HCT116 (cell line): Measurements from ENCODE around the gene KIF5A. TPM values are rescaled to one million over a fixed set of nuclear protein-coding genes. Genes with fewer than 3 reads are reported as not detected.

Experiments used
- ATAC-seq: fragments of 200-7000 bp; cut with Tn5 transposase; 2 replicates; pipeline ENCODE4 v1.9.1; 2020; ENCODE audit warnings: mild to moderate bottlenecking, moderate library complexity
- BruUV-seq: library from RNA; stranded (reverse); fragments of 400-500 nt; replicated peaks from 2 replicates; lab custom pipeline; 2021; lab: Mats Ljungman, UMichigan
- CTCF ChIA-PET: fragments of 300-600 bp; sonication (Branson Sonifier 250); formaldehyde crosslinking; loops from one replicate; lab custom pipeline; 2021; ENCODE audit warnings: antibody characterized with exemption; lab: Charles Lee
- POLR2A ChIA-PET: fragments of 300-600, 350-600 bp; sonication (Branson Sonifier 250); formaldehyde crosslinking; loops from one replicate; lab custom pipeline; 2021; ENCODE audit warnings: antibody characterized with exemption; lab: Charles Lee
- RAD21 ChIA-PET, 2 experiments: fragments of 300-600 bp; sonication (Branson Sonifier 250); formaldehyde crosslinking; loops; one replicate each; lab custom pipeline; 2023; ENCODE audit warnings: low total read pairs in 2 of 2; ENCODE audit not compliant: uncharacterized antibody in 2 of 2, unreplicated experiment in 2 of 2, low non-redundant PET in 1 of 2; lab: Charles Lee
- DNase-seq: peaks from one replicate; pipeline ENCODE4 v3.0.0-alpha.2; 2010; ENCODE audit warnings: low read depth, low spot score
- H2AFZ ChIP-seq: fragments of 200-600 bp; shearing (Covaris generic), sonication (generic); 2 replicates; pipeline ENCODE4 v1.6.1; 2017; ENCODE audit warnings: low read depth, mixed run types, mixed read lengths, antibody characterized with exemption, low read length; ENCODE audit not compliant: poor library complexity, severe bottlenecking
- H3K27ac ChIP-seq: 2 replicates; pipeline ENCODE4 v1.5.1; 2012; ENCODE audit warnings: low read depth, low read length
- H3K27me3 ChIP-seq: fragments of 200-600 bp; sonication (generic); 2 replicates; pipeline ENCODE4 v1.6.1; 2016; ENCODE audit warnings: mixed run types, low read length, mixed read lengths; ENCODE audit not compliant: insufficient read depth
- H3K36me3 ChIP-seq, 2 experiments: fragments of 200-500 bp in 1 of 2; fragments of 200-600 bp in 1 of 2; sonication (Bioruptor generic) in 1 of 2; sonication (generic) in 1 of 2; 2 replicates each; pipeline versions ENCODE4 v1.5.1 to v1.6.1; 2014 to 2016; ENCODE audit warnings: low read length in 2 of 2, inconsistent platforms in 1 of 2, mixed read lengths in 1 of 2, mixed run types in 1 of 2; ENCODE audit not compliant: insufficient read depth in 2 of 2, control insufficient read depth in 1 of 2
- H3K4me1 ChIP-seq, 2 experiments: fragments of 200-600 bp in 1 of 2; sonication (generic) in 1 of 2; 2 replicates each; pipeline versions ENCODE4 v1.5.1 to v1.6.1; 2012 to 2017; ENCODE audit warnings: low read length in 2 of 2, inconsistent platforms in 1 of 2, mild to moderate bottlenecking in 1 of 2, mixed read lengths in 1 of 2, mixed run types in 1 of 2, moderate library complexity in 1 of 2; ENCODE audit not compliant: insufficient read depth in 2 of 2, control insufficient read depth in 1 of 2
- H3K4me2 ChIP-seq: fragments of 200-600 bp; sonication (generic); 2 replicates; pipeline ENCODE4 v1.6.1; 2017; ENCODE audit warnings: mixed run types, low read length, mixed read lengths
- H3K4me3 ChIP-seq, 2 experiments: fragments of 200-600 bp in 1 of 2; sonication (generic) in 1 of 2; replicated peaks in 1 of 2; 2 replicates each; pipeline ENCODE4 v1.5.1; 2011 to 2016; ENCODE audit warnings: low read length in 2 of 2, control low read depth in 1 of 2, low read depth in 1 of 2, mild to moderate bottlenecking in 1 of 2, mixed read lengths in 1 of 2, mixed run types in 1 of 2
- H3K79me2 ChIP-seq: fragments of 200-600 bp; sonication (generic); 2 replicates; pipeline ENCODE4 v1.6.1; 2017; ENCODE audit warnings: mild to moderate bottlenecking, mixed run types, low read length, moderate library complexity, mixed read lengths; ENCODE audit not compliant: insufficient read depth
- H3K9ac ChIP-seq: fragments of 200-600 bp; sonication (generic); 2 replicates; pipeline ENCODE4 v1.6.1; 2016; ENCODE audit warnings: low read length, mixed read lengths
- H3K9me2 ChIP-seq: fragments of 200-600 bp; sonication (generic), shearing (Covaris generic); 2 replicates; pipeline ENCODE4 v1.6.1; 2017; ENCODE audit warnings: mixed run types, mild to moderate bottlenecking, moderate library complexity; ENCODE audit not compliant: insufficient read depth
- H3K9me3 ChIP-seq, 2 experiments: fragments of 200-500 bp in 1 of 2; fragments of 200-600 bp in 1 of 2; sonication (Bioruptor generic) in 1 of 2; sonication (generic) in 1 of 2; 2 replicates each; pipeline ENCODE4 v1.6.1; 2014 to 2017; ENCODE audit warnings: low read length in 2 of 2, mixed read lengths in 2 of 2, inconsistent platforms in 1 of 2, low read depth in 1 of 2, mild to moderate bottlenecking in 1 of 2, mixed run types in 1 of 2, moderate library complexity in 1 of 2; ENCODE audit not compliant: control insufficient read depth in 1 of 2, insufficient read depth in 1 of 2
- H4K20me1 ChIP-seq: fragments of 200-600 bp; sonication (generic), shearing (Covaris generic); 2 replicates; pipeline ENCODE4 v1.6.1; 2017; ENCODE audit warnings: mixed run types, mild to moderate bottlenecking, moderate library complexity; ENCODE audit not compliant: insufficient read depth
- ATF3 ChIP-seq: IDR thresholded peaks from 2 replicates; pipeline ENCODE4 v1.6.1; 2012
- CBX3 ChIP-seq: IDR thresholded peaks from 2 replicates; pipeline ENCODE4 v1.6.1; 2012; ENCODE audit warnings: low read depth
- CTCF ChIP-seq, 3 experiments: fragments of 200-600 bp in 1 of 3; sonication (generic) in 1 of 3; IDR thresholded peaks in 2 of 3; conservative IDR thresholded peaks in 1 of 3; 2 replicates each; pipeline ENCODE4 v1.5.1; 2012 to 2017; ENCODE audit warnings: low read depth in 2 of 3, low read length in 2 of 3, antibody characterized with exemption in 1 of 3, borderline replicate concordance in 1 of 3, control low read depth in 1 of 3, mild to moderate bottlenecking in 1 of 3, mixed read lengths in 1 of 3, mixed run types in 1 of 3, moderate library complexity in 1 of 3; ENCODE audit not compliant: insufficient read depth in 1 of 3
- EGR1 ChIP-seq: IDR thresholded peaks from 2 replicates; pipeline ENCODE4 v1.6.1; 2012; ENCODE audit warnings: low read depth
- ELF1 ChIP-seq: IDR thresholded peaks from 2 replicates; pipeline ENCODE4 v1.6.1; 2012; ENCODE audit warnings: low read depth, borderline replicate concordance
- EZH2 ChIP-seq: fragments of 200-600 bp; sonication (generic); IDR thresholded peaks from 2 replicates; pipeline ENCODE4 v1.6.1; 2017; ENCODE audit warnings: antibody characterized with exemption, mixed run types
- EZH2phosphoT487 ChIP-seq: fragments of 200-600 bp; IDR thresholded peaks from 2 replicates; pipeline ENCODE4 v1.6.1; 2018; ENCODE audit warnings: antibody characterized with exemption, borderline replicate concordance
- FOSL1 ChIP-seq: IDR thresholded peaks from 2 replicates; pipeline ENCODE4 v1.6.1; 2012; ENCODE audit warnings: low read depth
- JUND ChIP-seq: IDR thresholded peaks from 2 replicates; pipeline ENCODE4 v1.6.1; 2012
- POLR2AphosphoS5 ChIP-seq: IDR thresholded peaks from 2 replicates; pipeline ENCODE4 v1.6.1; 2011; ENCODE audit warnings: mild to moderate bottlenecking, low read depth, low read length, moderate library complexity
- SIN3A ChIP-seq: IDR thresholded peaks from 2 replicates; pipeline ENCODE4 v1.6.1; 2012; ENCODE audit warnings: low read depth
- SP1 ChIP-seq: IDR thresholded peaks from 2 replicates; pipeline ENCODE4 v1.6.1; 2012; ENCODE audit warnings: low read depth
- TCF7L2 ChIP-seq: IDR thresholded peaks from 2 replicates; pipeline ENCODE4 v1.7.0; 2011; ENCODE audit warnings: borderline replicate concordance, inconsistent platforms; ENCODE audit not compliant: insufficient read depth, insufficient read length; ENCODE audit errors: extremely low read depth
- YY1 ChIP-seq: IDR thresholded peaks from 2 replicates; pipeline ENCODE4 v1.6.1; 2011; ENCODE audit warnings: low read length, low read depth, moderate library complexity, mild to moderate bottlenecking; ENCODE audit not compliant: insufficient replicate concordance; ENCODE audit errors: extremely low read depth
- ZNF274 ChIP-seq: fragments of 200-500 bp; sonication (Bioruptor generic); IDR thresholded peaks from 2 replicates; pipeline ENCODE4 v1.6.1; 2014; ENCODE audit warnings: mild to moderate bottlenecking, low read depth, low read length, inconsistent platforms
- intact Hi-C: fragments of 100-400 bp; cut with micrococcal nuclease; formaldehyde crosslinking; loops from 2 replicates; pipeline ENCODE4 v1.10.0; 2022
- total RNA-seq: library from RNA; stranded (reverse); gene quantifications from one replicate; pipeline ENCODE4 v1.2.1, GENCODE V29; 2021; ENCODE audit not compliant: unreplicated experiment

The KIF5A gene
- total RNA-seq, 1 experiment from 2014 or later = 5.2 TPM

- TF ChIP-seq EZH2 (no peak), POLR2AphosphoS5 (no peak), YY1 (no peak)
- peaks cover 4% of the 10 kb centered on the region; the same call in 1 of the 2 replicates for H3K27me3 ChIP-seq
- ChIA-PET CTCF (interaction anchor here (0.9 to 1.2 kb wide), 2 partner anchors 20 to 36 kb away, joined by 3 read pairs; no protein-coding TSS in a partner anchor), RAD21 (interaction anchor here in 1 of 2 experiments (0.6 kb wide), 1 partner anchor 173 kb away, joined by 4 read pairs; no protein-coding TSS in a partner anchor), POLR2A (no interaction called here)
- ATAC-seq = no peak
- no peaks in the 10 kb centered on the region for H4K20me1 ChIP-seq
- H3K27ac ChIP-seq = no peak overlapping the region
- intact Hi-C loops = no loop called here
- DNase-seq = no peak
- BruUV-seq = no TSS peak
- no peaks in the 10 kb centered on the region for H3K4me1 ChIP-seq
- H3K9ac ChIP-seq = no peak overlapping the region
- no peaks in the 10 kb centered on the region for H3K9me3 ChIP-seq
- no peaks in the 10 kb centered on the region for H3K9me2 ChIP-seq
- H3K4me2 ChIP-seq = no peak overlapping the region
- H3K4me3 ChIP-seq = no peak overlapping the region
- H3K79me2 ChIP-seq = no peaks in the 10 kb centered on the region
- no peaks in the 10 kb centered on the region for H3K36me3 ChIP-seq
- H2AFZ ChIP-seq = no peak overlapping the region
Measured at GRCh38 chr12:57619434-57620244, 69.8 kb downstream of the KIF5A start.

- Histone ChIP-seq H3K79me2 (no peaks in the 10 kb centered on the region), H3K27me3 (peaks cover 4% of the 10 kb centered on the region; the same call in 1 of the 2 replicates), H3K9ac (no peak overlapping the region), H4K20me1 (no peaks in the 10 kb centered on the region), H3K9me2 (no peaks in the 10 kb centered on the region), H2AFZ (no peak overlapping the region), H3K36me3 (no peaks in the 10 kb centered on the region)
- DNase-seq (no peak), ATAC-seq (no peak)
- RAD21 ChIA-PET = no interaction called here
- BruUV-seq = no TSS peak
- intact Hi-C loops = no loop called here
- POLR2A ChIA-PET = no interaction called here
- TF ChIP-seq ATF3 (no peak), TCF7L2 (no peak), EZH2phosphoT487 (no peak), CTCF (IDR thresholded peaks at IDR 0.05 in 2 of 3, conservative IDR thresholded peaks at IDR 0.05 in 1 of 3; ENCODE audit: borderline replicate concordance in 1 of 3, insufficient read depth in 1 of 3, low read depth in 2 of 3, low read length in 2 of 3) (no peak), POLR2AphosphoS5 (no peak), YY1 (no peak), SIN3A (no peak), JUND (no peak), EZH2 (no peak), SP1 (no peak), ZNF274 (no peak), CBX3 (no peak), EGR1 (no peak), ELF1 (no peak), FOSL1 (no peak)
- TF ChIP-seq, all 23 proteins: peak for 0
- Histone ChIP-seq H3K9me3 (no peaks in the 10 kb centered on the region), H3K4me2 (no peak overlapping the region), H3K4me1 (no peaks in the 10 kb centered on the region), H3K27ac (no peak overlapping the region), H3K4me3 (no peak overlapping the region)
- CTCF ChIA-PET = no interaction called here
Measured at GRCh38 chr12:57620245-57620935, 70.5 kb downstream of the KIF5A start.
